ENCODE data around the gene TYW5. TPM values are rescaled to one million over a fixed set of nuclear protein-coding genes. Genes with fewer than 3 reads are reported as not detected.
A peak's percentile ranks its signal among the peaks of the same experiment; 100 is the strongest.

The TYW5 gene
- total and polyA plus RNA-seq, 2 of the 13 experiments (the other 11 are each of a cell fraction or from before 2014, with no cell fraction given), result 8.3 to 14.6 TPM

DNA sequence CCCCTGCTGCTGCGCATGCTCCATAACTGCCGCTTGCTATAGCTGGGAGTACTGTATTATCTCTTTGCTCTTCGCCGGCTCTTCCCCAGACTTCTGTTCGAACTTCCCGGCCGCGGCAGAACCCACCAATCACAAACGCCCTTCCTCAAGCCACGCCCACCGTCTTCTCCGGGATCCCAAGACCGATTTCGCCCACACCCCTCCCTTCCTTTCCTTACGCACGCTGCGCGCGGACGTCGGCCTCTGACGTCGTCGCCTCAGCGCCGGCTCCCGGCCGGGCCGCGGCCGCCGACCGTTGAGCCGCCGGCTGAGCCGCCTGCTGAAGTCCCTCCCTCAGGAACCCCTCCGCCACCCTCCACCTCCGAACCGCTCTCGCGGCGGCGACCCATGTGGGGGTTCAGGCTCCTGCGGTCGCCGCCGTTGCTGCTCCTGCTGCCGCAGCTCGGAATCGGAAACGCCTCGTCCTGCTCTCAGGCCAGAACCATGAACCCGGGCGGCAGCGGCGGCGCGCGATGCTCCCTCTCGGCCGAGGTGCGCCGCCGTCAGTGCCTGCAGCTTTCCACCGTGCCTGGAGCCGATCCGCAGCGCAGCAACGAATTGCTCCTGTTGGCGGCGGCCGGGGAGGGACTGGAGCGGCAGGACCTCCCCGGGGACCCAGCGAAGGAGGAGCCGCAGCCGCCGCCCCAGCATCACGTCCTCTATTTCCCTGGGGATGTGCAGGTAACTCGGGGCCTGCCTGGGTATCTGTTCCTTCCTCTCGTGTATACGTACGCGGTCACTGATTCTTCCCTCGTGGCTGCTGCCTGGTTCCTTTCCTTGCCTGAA is 44.0 kb downstream of the TYW5 start, which contains the start of gene C2orf69 (continued):
- peak; percentile 86; the same call in 1 of the 2 replicates for TF ChIP-seq MED13 (CRISPR knock-in tag; IDR thresholded peaks at IDR 0.05)
- TF ChIP-seq RAD21 (CRISPR knock-in tag; IDR thresholded peaks at IDR 0.05), result peak; percentile 81
- TF ChIP-seq ZNF607 (CRISPR knock-in tag; IDR thresholded peaks at IDR 0.05; ENCODE audit: borderline replicate concordance), result peak; percentile 52; the same call in 1 of the 2 replicates
- peak; percentile 79; the same call in 1 of the 2 replicates for TF ChIP-seq CENPT (CRISPR knock-in tag; IDR thresholded peaks at IDR 0.05; ENCODE audit: low read depth)
- TF ChIP-seq, protein P1, sequence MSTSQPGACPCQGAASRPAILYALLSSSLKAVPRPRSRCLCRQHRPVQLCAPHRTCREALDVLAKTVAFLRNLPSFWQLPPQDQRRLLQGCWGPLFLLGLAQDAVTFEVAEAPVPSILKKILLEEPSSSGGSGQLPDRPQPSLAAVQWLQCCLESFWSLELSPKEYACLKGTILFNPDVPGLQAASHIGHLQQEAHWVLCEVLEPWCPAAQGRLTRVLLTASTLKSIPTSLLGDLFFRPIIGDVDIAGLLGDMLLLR (CRISPR knock-in tag; IDR thresholded peaks at IDR 0.05), result peak; percentile 86
- TF ChIP-seq ZNF337 (CRISPR knock-in tag; IDR thresholded peaks at IDR 0.05; ENCODE audit: borderline replicate concordance, low read depth), result 0 out of 2 replicates have a peak, but pooled peaks have one; percentile 24
- no peak for TF ChIP-seq ATM (IDR thresholded peaks at IDR 0.05; ENCODE audit: borderline replicate concordance)
- peak; percentile 91 for TF ChIP-seq MYC (CRISPR knock-in tag; IDR thresholded peaks at IDR 0.05; ENCODE audit: borderline replicate concordance)
- TF ChIP-seq, protein P2, sequence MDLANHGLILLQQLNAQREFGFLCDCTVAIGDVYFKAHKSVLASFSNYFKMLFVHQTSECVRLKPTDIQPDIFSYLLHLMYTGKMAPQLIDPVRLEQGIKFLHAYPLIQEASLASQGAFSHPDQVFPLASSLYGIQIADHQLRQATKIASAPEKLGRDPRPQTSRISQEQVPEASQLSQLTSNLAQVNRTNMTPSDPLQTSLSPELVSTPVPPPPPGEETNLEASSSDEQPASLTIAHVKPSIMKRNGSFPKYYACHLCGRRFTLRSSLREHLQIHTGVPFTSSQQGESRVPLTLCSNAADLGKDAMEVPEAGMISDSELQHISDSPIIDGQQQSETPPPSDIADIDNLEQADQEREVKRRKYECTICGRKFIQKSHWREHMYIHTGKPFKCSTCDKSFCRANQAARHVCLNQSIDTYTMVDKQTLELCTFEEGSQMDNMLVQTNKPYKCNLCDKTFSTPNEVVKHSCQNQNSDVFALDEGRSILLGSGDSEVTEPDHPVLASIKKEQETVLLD (CRISPR knock-in tag; IDR thresholded peaks at IDR 0.05; ENCODE audit: low read depth), result peak; percentile 78
- TF ChIP-seq, protein P3, sequence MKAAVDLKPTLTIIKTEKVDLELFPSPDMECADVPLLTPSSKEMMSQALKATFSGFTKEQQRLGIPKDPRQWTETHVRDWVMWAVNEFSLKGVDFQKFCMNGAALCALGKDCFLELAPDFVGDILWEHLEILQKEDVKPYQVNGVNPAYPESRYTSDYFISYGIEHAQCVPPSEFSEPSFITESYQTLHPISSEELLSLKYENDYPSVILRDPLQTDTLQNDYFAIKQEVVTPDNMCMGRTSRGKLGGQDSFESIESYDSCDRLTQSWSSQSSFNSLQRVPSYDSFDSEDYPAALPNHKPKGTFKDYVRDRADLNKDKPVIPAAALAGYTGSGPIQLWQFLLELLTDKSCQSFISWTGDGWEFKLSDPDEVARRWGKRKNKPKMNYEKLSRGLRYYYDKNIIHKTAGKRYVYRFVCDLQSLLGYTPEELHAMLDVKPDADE (CRISPR knock-in tag; IDR thresholded peaks at IDR 0.05), result no peak; the same call in 1 of the 2 replicates
- TF ChIP-seq ZNF24 (IDR thresholded peaks at IDR 0.05), result no peak
- no peak for TF ChIP-seq MTA3 (CRISPR knock-in tag; IDR thresholded peaks at IDR 0.05)
- TF ChIP-seq, protein P4, sequence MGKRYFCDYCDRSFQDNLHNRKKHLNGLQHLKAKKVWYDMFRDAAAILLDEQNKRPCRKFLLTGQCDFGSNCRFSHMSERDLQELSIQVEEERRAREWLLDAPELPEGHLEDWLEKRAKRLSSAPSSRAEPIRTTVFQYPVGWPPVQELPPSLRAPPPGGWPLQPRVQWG (CRISPR knock-in tag; IDR thresholded peaks at IDR 0.05; ENCODE audit: borderline replicate concordance, low read depth), result no peak
- TF ChIP-seq ZNF788 (CRISPR knock-in tag; IDR thresholded peaks at IDR 0.05; ENCODE audit: borderline replicate concordance), result peak; percentile 98
- TF ChIP-seq, protein P5, sequence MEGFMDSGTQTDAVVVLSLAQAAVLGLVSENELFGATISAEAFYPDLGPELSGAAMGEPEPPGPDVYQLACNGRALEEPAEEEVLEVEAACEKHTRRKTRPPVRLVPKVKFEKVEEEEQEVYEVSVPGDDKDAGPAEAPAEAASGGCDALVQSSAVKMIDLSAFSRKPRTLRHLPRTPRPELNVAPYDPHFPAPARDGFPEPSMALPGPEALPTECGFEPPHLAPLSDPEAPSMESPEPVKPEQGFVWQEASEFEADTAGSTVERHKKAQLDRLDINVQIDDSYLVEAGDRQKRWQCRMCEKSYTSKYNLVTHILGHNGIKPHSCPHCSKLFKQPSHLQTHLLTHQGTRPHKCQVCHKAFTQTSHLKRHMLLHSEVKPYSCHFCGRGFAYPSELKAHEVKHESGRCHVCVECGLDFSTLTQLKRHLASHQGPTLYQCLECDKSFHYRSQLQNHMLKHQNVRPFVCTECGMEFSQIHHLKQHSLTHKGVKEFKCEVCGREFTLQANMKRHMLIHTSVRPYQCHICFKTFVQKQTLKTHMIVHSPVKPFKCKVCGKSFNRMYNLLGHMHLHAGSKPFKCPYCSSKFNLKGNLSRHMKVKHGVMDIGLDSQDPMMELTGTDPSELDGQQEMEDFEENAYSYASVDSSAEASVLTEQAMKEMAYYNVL (CRISPR knock-in tag; IDR thresholded peaks at IDR 0.05; ENCODE audit: borderline replicate concordance), result peak; percentile 93
- TF ChIP-seq NR2F2 (IDR thresholded peaks at IDR 0.05; ENCODE audit: borderline replicate concordance, low read depth), result no peak
- TF ChIP-seq ZNF709 (CRISPR knock-in tag; IDR thresholded peaks at IDR 0.05), result peak; percentile 96
- peak; percentile 94 for TF ChIP-seq BORCS8-MEF2B (CRISPR knock-in tag; IDR thresholded peaks at IDR 0.05)
- TF ChIP-seq KDM2A (CRISPR knock-in tag; IDR thresholded peaks at IDR 0.05; ENCODE audit: borderline replicate concordance, low read depth), result peak; percentile 93
- TF ChIP-seq ZNF296 (CRISPR knock-in tag; conservative IDR thresholded peaks at IDR 0.05), result peak; percentile 61; the same call in 1 of the 2 replicates
